Choroid plexus epithelial cell (primary cell): ENCODE measurements around the gene DEF6.
"Not testable (repeated sequence)": the region's sequence is repeated elsewhere in the genome, so short reads cannot be mapped to it uniquely, and the experiment has no call there.

Experiments used
- DNase-seq: peaks from one replicate; pipeline ENCODE4 v3.0.0-alpha.2; 2010; ENCODE audit warnings: low read depth
- H3K4me3 ChIP-seq: 2 replicates; pipeline ENCODE4 v1.5.1; 2011; ENCODE audit warnings: low read depth, mild to moderate bottlenecking, control low read depth, low read length, moderate library complexity
- CTCF ChIP-seq: conservative IDR thresholded peaks from 2 replicates; pipeline ENCODE4 v1.5.1; 2011; ENCODE audit warnings: low read depth, mild to moderate bottlenecking, control low read depth, inconsistent platforms, low read length, moderate library complexity

Gene DEF6

GRCh38 chr6:35318196-35319171 is 20.9 kb downstream of the DEF6 start:
- peak; percentile 83 for DNase-seq
- peak; percentile 0 for TF ChIP-seq CTCF
- peak overlapping the region; percentile 61 for H3K4me3 ChIP-seq

- no peak overlapping the region for H3K4me3 ChIP-seq
- no peak for DNase-seq
- no peak for TF ChIP-seq CTCF
These were observed 21.9 kb downstream of the DEF6 start for GRCh38 chr6:35319346-35320030.

GRCh38 chr6:35320031-35320410 is 22.4 kb downstream of the DEF6 start:
- DNase-seq: no peak
- no peak overlapping the region for H3K4me3 ChIP-seq
- TF ChIP-seq CTCF: no peak

DNA sequence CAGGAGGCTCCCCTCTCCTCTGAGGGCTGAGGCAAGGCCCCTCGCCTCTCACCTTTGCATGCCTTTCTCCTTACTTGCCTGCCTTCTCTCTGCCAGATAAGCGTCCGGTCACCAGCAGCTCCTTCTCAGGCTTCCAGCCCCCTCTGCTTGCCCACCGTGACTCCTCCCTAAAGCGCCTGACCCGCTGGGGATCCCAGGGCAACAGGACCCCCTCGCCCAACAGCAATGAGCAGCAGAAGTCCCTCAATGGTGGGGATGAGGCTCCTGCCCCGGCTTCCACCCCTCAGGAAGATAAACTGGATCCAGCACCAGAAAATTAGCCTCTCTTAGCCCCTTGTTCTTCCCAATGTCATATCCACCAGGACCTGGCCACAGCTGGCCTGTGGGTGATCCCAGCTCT is 23.5 kb downstream of the DEF6 start:
- H3K4me3 ChIP-seq: no peak overlapping the region
- no peak for TF ChIP-seq CTCF
- DNase-seq: no peak

- DNase-seq: peak; percentile 77
- no peak overlapping the region for H3K4me3 ChIP-seq
- peak; percentile 88 for TF ChIP-seq CTCF
These were observed 29.9 kb downstream of the DEF6 start for GRCh38 chr6:35327349-35328027.

- DNase-seq: no peak
- TF ChIP-seq CTCF: no peak
These were observed 30.6 kb downstream of the DEF6 start for GRCh38 chr6:35328108-35328723.

DNA sequence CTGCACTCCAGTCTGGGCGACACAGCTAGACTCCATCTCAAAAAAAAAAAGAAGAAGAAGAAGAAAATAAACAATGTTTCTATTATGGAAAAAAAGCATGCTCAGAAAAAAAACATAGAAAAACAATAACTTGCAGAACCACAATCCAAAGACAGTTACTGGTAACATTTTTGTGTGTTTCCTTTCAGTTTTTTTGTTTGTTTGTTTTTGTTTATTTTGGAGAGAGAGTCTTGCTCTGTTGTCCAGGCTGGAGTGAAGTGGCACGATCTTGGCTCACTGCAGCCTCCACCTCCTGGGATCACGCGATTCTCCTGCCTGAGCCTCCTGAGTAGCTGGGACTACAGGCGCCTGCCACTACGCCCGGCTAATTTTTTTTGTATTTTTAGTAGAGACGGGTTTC is 31.3 kb downstream of the DEF6 start:
- not testable (repeated sequence) for DNase-seq, H3K4me3 ChIP-seq

More at GRCh38 chr6:35328108-35328723, 30.6 kb downstream of the DEF6 start:
- no peak overlapping the region for H3K4me3 ChIP-seq
